GM23338 (cell line): Measurements from ENCODE around the gene OAS3. TPM values are rescaled to one million over a fixed set of nuclear protein-coding genes. Genes with fewer than 3 reads are reported as not detected.

Source experiments
- ATAC-seq: fragments of 200-7000 bp; cut with Tn5 transposase; 3 replicates; pipeline ENCODE4 v1.9.1; 2020
- DNase-seq: peaks from one replicate; pipeline ENCODE4 v3.0.0-alpha.2; 2015; ENCODE audit warnings: low spot score
- H2AFZ ChIP-seq: fragments of 200-600 bp; sonication (generic); 2 replicates; pipeline ENCODE4 v1.8.0; 2016; ENCODE audit warnings: antibody characterized with exemption, mild to moderate bottlenecking, moderate library complexity
- H3F3A ChIP-seq: fragments of 200-600 bp; sonication (generic); replicated peaks from 2 replicates; pipeline ENCODE4 v1.8.0; 2017; ENCODE audit warnings: antibody characterized with exemption, mixed run types, low read depth
- H3K27ac ChIP-seq: fragments of 200-600 bp; sonication (generic); 2 replicates; pipeline ENCODE4 v1.6.1; 2016; ENCODE audit warnings: low read depth
- H3K27me3 ChIP-seq: fragments of 200-600 bp; sonication (generic); 2 replicates; pipeline ENCODE4 v1.8.0; 2016; ENCODE audit warnings: mild to moderate bottlenecking, mixed run types, moderate library complexity; ENCODE audit not compliant: insufficient read depth
- H3K36me3 ChIP-seq: fragments of 200-600 bp; sonication (generic); 2 replicates; pipeline ENCODE4 v1.8.0; 2016; ENCODE audit warnings: mild to moderate bottlenecking; ENCODE audit not compliant: insufficient read depth
- H3K4me1 ChIP-seq: fragments of 200-600 bp; sonication (generic); 2 replicates; pipeline ENCODE4 v1.8.0; 2016; ENCODE audit warnings: mild to moderate bottlenecking, moderate library complexity; ENCODE audit not compliant: insufficient read depth
- H3K4me2 ChIP-seq: fragments of 200-600 bp; sonication (generic); 2 replicates; pipeline ENCODE4 v1.7.1; 2017; ENCODE audit warnings: mixed run types
- H3K4me3 ChIP-seq: fragments of 200-600 bp; sonication (generic); 2 replicates; pipeline ENCODE4 v1.6.1; 2016; ENCODE audit warnings: mixed run types
- H3K79me2 ChIP-seq: fragments of 200-600 bp; sonication (generic); replicated peaks from 2 replicates; pipeline ENCODE4 v1.8.0; 2017; ENCODE audit warnings: mild to moderate bottlenecking; ENCODE audit not compliant: insufficient read depth
- H3K9me2 ChIP-seq: fragments of 200-600 bp; sonication (generic); 2 replicates; pipeline ENCODE4 v1.8.0; 2017; ENCODE audit not compliant: insufficient read depth
- H4K20me1 ChIP-seq: fragments of 200-600 bp; sonication (generic); replicated peaks from 2 replicates; pipeline ENCODE4 v1.8.0; 2017; ENCODE audit warnings: mild to moderate bottlenecking; ENCODE audit not compliant: insufficient read depth
- H3K27ac Mint-ChIP-seq: 2 replicates; pipeline ENCODE4 v1.8.0; 2020; ENCODE audit warnings: inconsistent platforms, mild to moderate bottlenecking, moderate library complexity, mixed read lengths
- H3K27me3 Mint-ChIP-seq: 3 replicates; pipeline ENCODE4 v1.8.0; 2022; ENCODE audit warnings: low read depth, mild to moderate bottlenecking, moderate library complexity, mixed read lengths, inconsistent platforms; ENCODE audit not compliant: insufficient read depth, poor library complexity
- H3K36me3 Mint-ChIP-seq: 3 replicates; pipeline ENCODE4 v1.8.0; 2021; ENCODE audit warnings: low read depth, mild to moderate bottlenecking, inconsistent platforms, moderate library complexity, mixed read lengths
- H3K4me1 Mint-ChIP-seq: 3 replicates; pipeline ENCODE4 v1.8.0; 2020; ENCODE audit warnings: mild to moderate bottlenecking, inconsistent platforms, mixed read lengths
- H3K4me3 Mint-ChIP-seq: 3 replicates; pipeline ENCODE4 v1.8.0; 2021; ENCODE audit warnings: moderate library complexity, mild to moderate bottlenecking, inconsistent platforms, mixed read lengths
- H3K9me3 Mint-ChIP-seq: 3 replicates; pipeline ENCODE4 v1.8.0; 2020; ENCODE audit warnings: moderate library complexity, mild to moderate bottlenecking, inconsistent platforms, mixed read lengths
- CREB1 ChIP-seq: fragments of 250-450 bp; sonication (Bioruptor Pico); IDR thresholded peaks from 2 replicates; pipeline ENCODE4 v1.5.0; 2020; ENCODE audit warnings: low read depth, mild to moderate bottlenecking, moderate library complexity
- EZH2 ChIP-seq: fragments of 200-600 bp; sonication (generic); IDR thresholded peaks from one replicate; pipeline ENCODE4 v1.8.0; 2017; ENCODE audit warnings: antibody characterized with exemption, mild to moderate bottlenecking, low read depth; ENCODE audit not compliant: unreplicated experiment
- EZH2phosphoT487 ChIP-seq: fragments of 200-600 bp; sonication (generic); IDR thresholded peaks from one replicate; pipeline ENCODE4 v1.8.1; 2018; ENCODE audit warnings: antibody characterized with exemption; ENCODE audit not compliant: unreplicated experiment
- JUNB ChIP-seq: IDR thresholded peaks from one replicate; pipeline ENCODE4 v1.6.1; 2016; ENCODE audit warnings: antibody characterized with exemption; ENCODE audit not compliant: unreplicated experiment
- POLR2AphosphoS5 ChIP-seq: IDR thresholded peaks from 2 replicates; pipeline ENCODE4 v1.6.1; 2016; ENCODE audit warnings: antibody characterized with exemption, low read depth
- ZNF331 ChIP-seq: fragments of 250-450 bp; sonication (Bioruptor Pico); IDR thresholded peaks from 2 replicates; pipeline ENCODE4 v1.5.0; 2020; ENCODE audit warnings: low read depth, mild to moderate bottlenecking, moderate library complexity
- polyA plus RNA-seq: library from polyadenylated mRNA; unstranded; fragments of >200 nt; fragmentation: Nextera tagmentation; extraction: Ambion mirVana; gene quantifications from 2 replicates; pipeline ENCODE4 v1.2.1, GENCODE V29; 2016
- total RNA-seq: library from RNA; depleted of rRNA; stranded (reverse); fragments of >200 nt; shearing (Covaris generic); gene quantifications from 2 replicates; pipeline ENCODE4 v1.2.3, GENCODE V29; 2014
- TF ChIP-seq, protein P1 (sequence below): fragments of 250-450 bp; sonication (Bioruptor Pico); IDR thresholded peaks from 2 replicates; pipeline ENCODE4 v1.5.0; 2020; ENCODE audit warnings: mild to moderate bottlenecking, moderate library complexity

OAS3 gene
- total and polyA plus RNA-seq, 2 experiments from 2014 or later, result 0.27 to 1.4 TPM

DNA sequence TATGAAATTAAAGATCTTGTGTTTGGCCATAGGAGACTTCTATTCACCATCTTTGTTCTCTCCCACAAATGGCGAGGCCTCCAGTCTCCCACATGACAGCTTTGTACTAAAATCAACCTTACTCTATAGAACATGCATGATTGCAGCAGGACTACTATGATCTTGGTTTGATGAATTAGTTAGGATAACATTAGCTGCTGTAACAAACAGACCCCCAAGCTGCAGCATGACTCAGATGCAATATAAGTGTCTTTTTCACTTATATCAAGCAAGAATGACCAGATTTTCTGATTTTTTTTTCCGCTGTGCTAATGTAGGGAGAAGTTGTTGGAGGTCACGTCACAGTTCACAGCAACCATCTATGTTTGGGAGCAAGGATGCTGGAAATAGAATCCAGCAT lies 10.8 kb upstream of the OAS3 start (continued):
- TF ChIP-seq, protein P1, sequence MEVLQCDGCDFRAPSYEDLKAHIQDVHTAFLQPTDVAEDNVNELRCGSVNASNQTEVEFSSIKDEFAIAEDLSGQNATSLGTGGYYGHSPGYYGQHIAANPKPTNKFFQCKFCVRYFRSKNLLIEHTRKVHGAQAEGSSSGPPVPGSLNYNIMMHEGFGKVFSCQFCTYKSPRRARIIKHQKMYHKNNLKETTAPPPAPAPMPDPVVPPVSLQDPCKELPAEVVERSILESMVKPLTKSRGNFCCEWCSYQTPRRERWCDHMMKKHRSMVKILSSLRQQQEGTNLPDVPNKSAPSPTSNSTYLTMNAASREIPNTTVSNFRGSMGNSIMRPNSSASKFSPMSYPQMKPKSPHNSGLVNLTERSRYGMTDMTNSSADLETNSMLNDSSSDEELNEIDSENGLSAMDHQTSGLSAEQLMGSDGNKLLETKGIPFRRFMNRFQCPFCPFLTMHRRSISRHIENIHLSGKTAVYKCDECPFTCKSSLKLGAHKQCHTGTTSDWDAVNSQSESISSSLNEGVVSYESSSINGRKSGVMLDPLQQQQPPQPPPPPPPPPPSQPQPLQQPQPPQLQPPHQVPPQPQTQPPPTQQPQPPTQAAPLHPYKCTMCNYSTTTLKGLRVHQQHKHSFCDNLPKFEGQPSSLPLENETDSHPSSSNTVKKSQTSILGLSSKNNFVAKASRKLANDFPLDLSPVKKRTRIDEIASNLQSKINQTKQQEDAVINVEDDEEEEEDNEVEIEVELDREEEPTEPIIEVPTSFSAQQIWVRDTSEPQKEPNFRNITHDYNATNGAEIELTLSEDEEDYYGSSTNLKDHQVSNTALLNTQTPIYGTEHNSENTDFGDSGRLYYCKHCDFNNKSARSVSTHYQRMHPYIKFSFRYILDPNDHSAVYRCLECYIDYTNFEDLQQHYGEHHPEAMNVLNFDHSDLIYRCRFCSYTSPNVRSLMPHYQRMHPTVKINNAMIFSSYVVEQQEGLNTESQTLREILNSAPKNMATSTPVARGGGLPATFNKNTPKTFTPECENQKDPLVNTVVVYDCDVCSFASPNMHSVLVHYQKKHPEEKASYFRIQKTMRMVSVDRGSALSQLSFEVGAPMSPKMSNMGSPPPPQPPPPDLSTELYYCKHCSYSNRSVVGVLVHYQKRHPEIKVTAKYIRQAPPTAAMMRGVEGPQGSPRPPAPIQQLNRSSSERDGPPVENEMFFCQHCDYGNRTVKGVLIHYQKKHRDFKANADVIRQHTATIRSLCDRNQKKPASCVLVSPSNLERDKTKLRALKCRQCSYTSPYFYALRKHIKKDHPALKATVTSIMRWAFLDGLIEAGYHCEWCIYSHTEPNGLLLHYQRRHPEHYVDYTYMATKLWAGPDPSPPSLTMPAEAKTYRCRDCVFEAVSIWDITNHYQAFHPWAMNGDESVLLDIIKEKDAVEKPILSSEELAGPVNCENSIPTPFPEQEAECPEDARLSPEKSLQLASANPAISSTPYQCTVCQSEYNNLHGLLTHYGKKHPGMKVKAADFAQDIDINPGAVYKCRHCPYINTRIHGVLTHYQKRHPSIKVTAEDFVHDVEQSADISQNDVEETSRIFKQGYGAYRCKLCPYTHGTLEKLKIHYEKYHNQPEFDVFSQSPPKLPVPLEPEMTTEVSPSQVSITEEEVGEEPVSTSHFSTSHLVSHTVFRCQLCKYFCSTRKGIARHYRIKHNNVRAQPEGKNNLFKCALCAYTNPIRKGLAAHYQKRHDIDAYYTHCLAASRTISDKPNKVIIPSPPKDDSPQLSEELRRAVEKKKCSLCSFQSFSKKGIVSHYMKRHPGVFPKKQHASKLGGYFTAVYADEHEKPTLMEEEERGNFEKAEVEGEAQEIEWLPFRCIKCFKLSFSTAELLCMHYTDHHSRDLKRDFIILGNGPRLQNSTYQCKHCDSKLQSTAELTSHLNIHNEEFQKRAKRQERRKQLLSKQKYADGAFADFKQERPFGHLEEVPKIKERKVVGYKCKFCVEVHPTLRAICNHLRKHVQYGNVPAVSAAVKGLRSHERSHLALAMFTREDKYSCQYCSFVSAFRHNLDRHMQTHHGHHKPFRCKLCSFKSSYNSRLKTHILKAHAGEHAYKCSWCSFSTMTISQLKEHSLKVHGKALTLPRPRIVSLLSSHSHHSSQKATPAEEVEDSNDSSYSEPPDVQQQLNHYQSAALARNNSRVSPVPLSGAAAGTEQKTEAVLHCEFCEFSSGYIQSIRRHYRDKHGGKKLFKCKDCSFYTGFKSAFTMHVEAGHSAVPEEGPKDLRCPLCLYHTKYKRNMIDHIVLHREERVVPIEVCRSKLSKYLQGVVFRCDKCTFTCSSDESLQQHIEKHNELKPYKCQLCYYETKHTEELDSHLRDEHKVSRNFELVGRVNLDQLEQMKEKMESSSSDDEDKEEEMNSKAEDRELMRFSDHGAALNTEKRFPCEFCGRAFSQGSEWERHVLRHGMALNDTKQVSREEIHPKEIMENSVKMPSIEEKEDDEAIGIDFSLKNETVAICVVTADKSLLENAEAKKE (CRISPR knock-in tag), result no peak
- TF ChIP-seq POLR2AphosphoS5, result no peak
- TF ChIP-seq CREB1, result no peak
- TF ChIP-seq ZNF331 (CRISPR knock-in tag), result no peak

DNA sequence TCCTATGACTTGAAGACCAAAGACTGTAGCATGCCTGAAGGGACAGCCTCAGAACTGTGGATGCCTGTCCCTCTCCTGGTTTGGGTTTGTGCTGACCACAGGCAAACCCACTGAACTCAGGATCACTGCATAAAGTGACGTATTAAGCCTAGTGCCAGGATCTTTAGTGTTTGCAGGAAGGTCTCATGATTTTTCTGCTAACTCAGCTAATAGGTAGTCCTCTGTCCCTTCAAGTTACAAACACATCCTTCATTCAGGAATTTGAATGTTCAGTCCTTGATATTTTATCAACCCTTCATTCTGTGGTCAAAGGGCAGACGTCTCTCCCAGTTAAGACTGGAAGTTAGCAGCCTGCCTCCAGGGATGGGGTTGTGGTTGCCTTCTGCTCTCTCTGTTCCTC lies 10.3 kb upstream of the OAS3 start:
- Mint-ChIP-seq H3K36me3 (peaks cover 4% of the 10 kb centered on the region; the same call in 2 of the 3 replicates), H3K4me3 (no peak overlapping the region), H3K27ac (no peak overlapping the region), H3K27me3 (peaks cover 3% of the 10 kb centered on the region), H3K4me1 (peaks cover 9% of the 10 kb centered on the region), H3K9me3 (peaks cover 18% of the 10 kb centered on the region)
- Histone ChIP-seq H3K4me1 (no peaks in the 10 kb centered on the region), H3K9me2 (no peaks in the 10 kb centered on the region; the same call in 1 of the 2 replicates), H3K27me3 (no peaks in the 10 kb centered on the region), H2AFZ (no peak overlapping the region), H3K79me2 (no peaks in the 10 kb centered on the region), H3K4me2 (no peak overlapping the region), H3K4me3 (no peak overlapping the region), H3F3A (no peaks in the 10 kb centered on the region), H3K36me3 (no peaks in the 10 kb centered on the region), H4K20me1 (no peaks in the 10 kb centered on the region), H3K27ac (no peak overlapping the region)
- DNase-seq (no peak), ATAC-seq (no peak)
- TF ChIP-seq EZH2 (no peak), EZH2phosphoT487 (no peak), JUNB (no peak), ZNF331 (CRISPR knock-in tag) (no peak)
